ENCODE measurements around the gene CFAP61. TPM values are rescaled to one million over a fixed set of nuclear protein-coding genes. Genes with fewer than 3 reads are reported as not detected.

The CFAP61 gene
- total RNA-seq, 1 donor = not detected

DNA sequence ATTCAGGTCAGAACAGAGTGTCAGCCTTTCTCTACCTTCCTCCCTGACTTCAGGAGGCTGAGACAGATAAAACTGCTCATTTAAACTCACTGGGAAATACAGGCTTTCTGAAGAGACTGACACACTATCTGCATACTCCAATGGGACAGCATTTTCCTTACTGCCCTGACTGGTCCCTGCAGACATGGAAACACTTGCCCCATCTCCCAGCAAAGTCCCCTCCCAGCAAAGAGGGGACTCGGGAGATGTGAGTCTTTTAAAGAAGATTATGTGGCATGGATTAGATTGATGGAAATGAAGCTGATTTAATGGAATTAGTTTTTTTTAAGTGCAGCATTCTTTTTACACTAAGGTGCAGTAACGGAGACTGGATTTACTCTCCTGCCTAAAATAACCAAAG is 90.8 kb downstream of the CFAP61 start:
- no peaks in the 10 kb centered on the region for H3K4me1 ChIP-seq (ENCODE audit: insufficient read depth, low read length)
- no peak overlapping the region for H3K27ac ChIP-seq (ENCODE audit: low read depth, low read length)
- H4K20me1 ChIP-seq (ENCODE audit: insufficient read depth, low read length) = no peaks in the 10 kb centered on the region
- no peak for DNase-seq (ENCODE audit: insufficient read length, low spot score, missing footprints)
- H2AFZ ChIP-seq (ENCODE audit: low read length) = no peak overlapping the region
- H3K36me3 ChIP-seq (ENCODE audit: insufficient read depth, low read length) = no peaks in the 10 kb centered on the region
- no peaks in the 10 kb centered on the region for H3K9me3 ChIP-seq (ENCODE audit: low read depth, low read length)
- TF ChIP-seq CTCF (IDR thresholded peaks at IDR 0.05; ENCODE audit: extremely low read depth, low read depth, low read length) = no peak
- no peaks in the 10 kb centered on the region for H3K27me3 ChIP-seq (ENCODE audit: insufficient read depth, low read length)
- H3K79me2 ChIP-seq (ENCODE audit: insufficient read depth, low read length) = no peaks in the 10 kb centered on the region
- no peak overlapping the region for H3K4me2 ChIP-seq (ENCODE audit: insufficient read depth, low read length)
- no peak overlapping the region for H3K4me3 ChIP-seq (ENCODE audit: insufficient read depth, low read length)

DNA sequence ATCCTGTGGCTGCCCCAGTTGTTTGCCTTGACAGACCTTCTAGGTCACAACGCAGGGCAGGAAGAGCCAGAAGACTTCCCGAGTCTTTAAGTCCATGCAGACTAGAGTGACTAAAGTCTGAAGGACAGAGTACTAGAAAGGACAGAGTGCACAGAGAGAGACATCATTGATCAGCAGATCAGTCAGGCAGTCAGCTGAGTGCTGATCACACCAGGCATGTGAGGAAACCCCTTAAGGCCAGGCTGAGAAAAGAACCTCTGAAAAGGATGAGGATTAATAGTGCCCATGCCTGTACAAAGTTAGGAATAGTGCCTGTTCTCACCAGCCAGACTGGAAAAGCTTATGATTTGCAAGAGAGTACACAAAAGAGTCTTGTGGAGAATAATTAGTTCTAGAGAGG is 91.3 kb downstream of the CFAP61 start:
- H3K27me3 ChIP-seq (ENCODE audit: insufficient read depth, low read length) = no peaks in the 10 kb centered on the region
- no peak overlapping the region for H3K4me2 ChIP-seq (ENCODE audit: insufficient read depth, low read length)
- no peaks in the 10 kb centered on the region for H3K36me3 ChIP-seq (ENCODE audit: insufficient read depth, low read length)
- no peaks in the 10 kb centered on the region for H4K20me1 ChIP-seq (ENCODE audit: insufficient read depth, low read length)
- no peak for DNase-seq (ENCODE audit: insufficient read length, low spot score, missing footprints)
- H3K27ac ChIP-seq (ENCODE audit: low read depth, low read length) = no peak overlapping the region
- no peak overlapping the region for H3K4me3 ChIP-seq (ENCODE audit: insufficient read depth, low read length)
- no peaks in the 10 kb centered on the region for H3K4me1 ChIP-seq (ENCODE audit: insufficient read depth, low read length)
- no peak overlapping the region for H2AFZ ChIP-seq (ENCODE audit: low read length)
- H3K79me2 ChIP-seq (ENCODE audit: insufficient read depth, low read length) = no peaks in the 10 kb centered on the region
- no peak for TF ChIP-seq CTCF (IDR thresholded peaks at IDR 0.05; ENCODE audit: extremely low read depth, low read depth, low read length)
- H3K9me3 ChIP-seq (ENCODE audit: low read depth, low read length) = no peaks in the 10 kb centered on the region

DNA sequence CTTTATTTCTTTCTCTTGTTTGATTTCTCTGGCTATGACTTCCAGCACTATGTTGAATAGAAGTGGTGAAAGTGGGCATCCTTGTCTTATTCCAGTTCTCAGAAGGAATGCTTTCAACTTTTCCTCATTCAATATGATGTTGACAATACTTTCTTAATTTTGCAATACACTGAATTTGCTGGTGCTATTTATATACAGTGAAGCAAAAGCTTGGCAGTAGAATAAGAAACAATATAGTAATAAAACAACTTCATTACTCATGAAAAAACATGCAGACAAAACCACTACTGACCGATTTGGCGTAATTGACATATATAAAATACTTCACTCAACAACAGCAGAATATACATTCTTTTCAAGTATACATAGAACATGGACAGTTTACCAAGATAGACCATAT is 96.4 kb downstream of the CFAP61 start:
- H3K4me3 ChIP-seq (ENCODE audit: insufficient read depth, low read length) = no peak overlapping the region
- no peaks in the 10 kb centered on the region for H3K27me3 ChIP-seq (ENCODE audit: insufficient read depth, low read length)
- H4K20me1 ChIP-seq (ENCODE audit: insufficient read depth, low read length) = no peaks in the 10 kb centered on the region
- no peaks in the 10 kb centered on the region for H3K79me2 ChIP-seq (ENCODE audit: insufficient read depth, low read length)
- H3K36me3 ChIP-seq (ENCODE audit: insufficient read depth, low read length) = no peaks in the 10 kb centered on the region
- no peak overlapping the region for H3K27ac ChIP-seq (ENCODE audit: low read depth, low read length)
- no peak for DNase-seq (ENCODE audit: insufficient read length, low spot score, missing footprints)
- H3K4me1 ChIP-seq (ENCODE audit: insufficient read depth, low read length) = no peaks in the 10 kb centered on the region
- no peaks in the 10 kb centered on the region for H3K9me3 ChIP-seq (ENCODE audit: low read depth, low read length)
- no peak for TF ChIP-seq CTCF (IDR thresholded peaks at IDR 0.05; ENCODE audit: extremely low read depth, low read depth, low read length)
- no peak overlapping the region for H2AFZ ChIP-seq (ENCODE audit: low read length)
- no peak overlapping the region for H3K4me2 ChIP-seq (ENCODE audit: insufficient read depth, low read length)

- Histone ChIP-seq H3K27me3 (ENCODE audit: insufficient read depth, low read length) (no peaks in the 10 kb centered on the region), H3K79me2 (ENCODE audit: insufficient read depth, low read length) (no peaks in the 10 kb centered on the region), H4K20me1 (ENCODE audit: insufficient read depth, low read length) (no peaks in the 10 kb centered on the region), H3K4me2 (ENCODE audit: insufficient read depth, low read length) (no peak overlapping the region), H3K27ac (ENCODE audit: low read depth, low read length) (no peak overlapping the region), H3K4me1 (ENCODE audit: insufficient read depth, low read length) (no peaks in the 10 kb centered on the region), H3K9me3 (ENCODE audit: low read depth, low read length) (no peaks in the 10 kb centered on the region), H3K4me3 (ENCODE audit: insufficient read depth, low read length) (no peak overlapping the region), H3K36me3 (ENCODE audit: insufficient read depth, low read length) (no peaks in the 10 kb centered on the region), H2AFZ (ENCODE audit: low read length) (no peak overlapping the region)
- DNase-seq (ENCODE audit: insufficient read length, low spot score, missing footprints) = no peak
- TF ChIP-seq CTCF (IDR thresholded peaks at IDR 0.05; ENCODE audit: extremely low read depth, low read depth, low read length) = no peak
These were observed 97.9 kb downstream of the CFAP61 start for GRCh38 chr20:20150241-20150640.

All from osteoblast (primary cell).